ENCODE measurements around the gene HOXB13. TPM values are rescaled to one million over a fixed set of nuclear protein-coding genes. Genes with fewer than 3 reads are reported as not detected.

HOXB13 gene
- total RNA-seq, 1 donor from 2014 or later = 0.20 TPM

- no peak for DNase-seq
- Mint-ChIP-seq H3K27me3 (ENCODE audit: unreplicated experiment) (peaks cover 42% of the 10 kb centered on the region), H3K9me3 (ENCODE audit: unreplicated experiment) (peaks cover 2% of the 10 kb centered on the region), H3K4me1 (ENCODE audit: low read depth, unreplicated experiment) (no peaks in the 10 kb centered on the region), H3K36me3 (ENCODE audit: unreplicated experiment) (no peaks in the 10 kb centered on the region), H3K27ac (ENCODE audit: unreplicated experiment) (no peak overlapping the region), H3K4me3 (ENCODE audit: unreplicated experiment) (no peak overlapping the region)
- TF ChIP-seq CTCF (IDR thresholded peaks at IDR 0.05; ENCODE audit: partially characterized antibody, unreplicated experiment) = no peak
Measured at GRCh38 chr17:48740537-48740936, 12.0 kb upstream of the HOXB13 start.

GRCh38 chr17:48738803-48739526 lies 10.4 kb upstream of the HOXB13 start:
- TF ChIP-seq CTCF (IDR thresholded peaks at IDR 0.05; ENCODE audit: partially characterized antibody, unreplicated experiment) = no peak
- Mint-ChIP-seq H3K4me1 (ENCODE audit: low read depth, unreplicated experiment) (no peaks in the 10 kb centered on the region), H3K36me3 (ENCODE audit: unreplicated experiment) (no peaks in the 10 kb centered on the region), H3K4me3 (ENCODE audit: unreplicated experiment) (no peak overlapping the region), H3K9me3 (ENCODE audit: unreplicated experiment) (peaks cover 2% of the 10 kb centered on the region), H3K27ac (ENCODE audit: unreplicated experiment) (peak overlapping the region; percentile 28), H3K27me3 (ENCODE audit: unreplicated experiment) (peaks cover 44% of the 10 kb centered on the region)
- no peak for DNase-seq

GRCh38 chr17:48738424-48738802 lies 9.9 kb upstream of the HOXB13 start:
- no peaks in the 10 kb centered on the region for H3K36me3 Mint-ChIP-seq (ENCODE audit: unreplicated experiment)
- DNase-seq = no peak
- no peak for TF ChIP-seq CTCF (IDR thresholded peaks at IDR 0.05; ENCODE audit: partially characterized antibody, unreplicated experiment)
- no peaks in the 10 kb centered on the region for H3K4me1 Mint-ChIP-seq (ENCODE audit: low read depth, unreplicated experiment)
- peaks cover 44% of the 10 kb centered on the region for H3K27me3 Mint-ChIP-seq (ENCODE audit: unreplicated experiment)
- peaks cover 3% of the 10 kb centered on the region for H3K9me3 Mint-ChIP-seq (ENCODE audit: unreplicated experiment)
- H3K27ac Mint-ChIP-seq (ENCODE audit: unreplicated experiment) = no peak overlapping the region
- no peak overlapping the region for H3K4me3 Mint-ChIP-seq (ENCODE audit: unreplicated experiment)

GRCh38 chr17:48737330-48738043 lies 8.9 kb upstream of the HOXB13 start:
- Mint-ChIP-seq H3K27me3 (ENCODE audit: unreplicated experiment) (peaks cover 46% of the 10 kb centered on the region), H3K4me3 (ENCODE audit: unreplicated experiment) (no peak overlapping the region), H3K36me3 (ENCODE audit: unreplicated experiment) (no peaks in the 10 kb centered on the region), H3K27ac (ENCODE audit: unreplicated experiment) (no peak overlapping the region), H3K4me1 (ENCODE audit: low read depth, unreplicated experiment) (no peaks in the 10 kb centered on the region), H3K9me3 (ENCODE audit: unreplicated experiment) (peaks cover 3% of the 10 kb centered on the region)
- TF ChIP-seq CTCF (IDR thresholded peaks at IDR 0.05; ENCODE audit: partially characterized antibody, unreplicated experiment) = no peak
- no peak for DNase-seq

- DNase-seq = no peak
- H3K27me3 Mint-ChIP-seq (ENCODE audit: unreplicated experiment) = peaks cover 46% of the 10 kb centered on the region
- no peaks in the 10 kb centered on the region for H3K4me1 Mint-ChIP-seq (ENCODE audit: low read depth, unreplicated experiment)
- no peak overlapping the region for H3K27ac Mint-ChIP-seq (ENCODE audit: unreplicated experiment)
- TF ChIP-seq CTCF (IDR thresholded peaks at IDR 0.05; ENCODE audit: partially characterized antibody, unreplicated experiment) = no peak
- H3K4me3 Mint-ChIP-seq (ENCODE audit: unreplicated experiment) = no peak overlapping the region
- H3K9me3 Mint-ChIP-seq (ENCODE audit: unreplicated experiment) = peaks cover 3% of the 10 kb centered on the region
- no peaks in the 10 kb centered on the region for H3K36me3 Mint-ChIP-seq (ENCODE audit: unreplicated experiment)
Measured at GRCh38 chr17:48735062-48735351, 6.5 kb upstream of the HOXB13 start.
